Muscle of leg (tissue), 11 donors: ENCODE data around the gene COL4A2. TPM values are rescaled to one million over a fixed set of nuclear protein-coding genes. Genes with fewer than 3 reads are reported as not detected.

ENCODE experiments used
- DNase-seq: peaks from one replicate; pipeline ENCODE4 v3.0.0; 2013
- H3K27ac ChIP-seq: one replicate; pipeline ENCODE4 v1.5.1; 2013; ENCODE audit warnings: mild to moderate bottlenecking, low read length, control low read depth
- H3K27me3 ChIP-seq: one replicate; pipeline ENCODE4 v1.6.1; 2013; ENCODE audit warnings: low read length; ENCODE audit not compliant: control insufficient read depth, insufficient read depth
- H3K36me3 ChIP-seq: one replicate; pipeline ENCODE4 v1.6.1; 2013; ENCODE audit warnings: low read length; ENCODE audit not compliant: control insufficient read depth, insufficient read depth
- H3K4me1 ChIP-seq: one replicate; pipeline ENCODE4 v1.6.1; 2013; ENCODE audit warnings: low read length; ENCODE audit not compliant: control insufficient read depth, insufficient read depth
- H3K4me3 ChIP-seq: one replicate; pipeline ENCODE4 v1.5.1; 2013; ENCODE audit warnings: low read length, control low read depth
- H3K9me3 ChIP-seq: replicated peaks from 2 replicates; pipeline ENCODE4 v1.6.1; 2013; ENCODE audit warnings: low read depth, low read length; ENCODE audit not compliant: control insufficient read depth
- whole genome bisulfite sequencing: methylation state at CpG from one replicate; pipeline ENCODE4 v1.1.5; 2013; ENCODE audit warnings: missing lambda C conversion rate; ENCODE audit not compliant: insufficient coverage; 5-methylcytosine and 5-hydroxymethylcytosine counted together
- polyA plus RNA-seq, 8 donors: library from polyadenylated mRNA; unstranded; fragments of 120-200 nt; gene quantifications; one replicate each; pipeline versions ENCODE4 v1.2.1 to v1.2.3, GENCODE V29; 2013; ENCODE audit warnings: inconsistent platforms in 1 of 8, low replicate concordance in 1 of 8; ENCODE audit not compliant: insufficient read length in 8 of 8, insufficient read depth in 1 of 8
- total RNA-seq: library from RNA; stranded (reverse); fragments of 120-200 nt; gene quantifications from one replicate; pipeline ENCODE4 v1.2.4, GENCODE V29; 2013

COL4A2 gene
- total and polyA plus RNA-seq, 9 donors: 429 to 712 (median 555) TPM

DNA sequence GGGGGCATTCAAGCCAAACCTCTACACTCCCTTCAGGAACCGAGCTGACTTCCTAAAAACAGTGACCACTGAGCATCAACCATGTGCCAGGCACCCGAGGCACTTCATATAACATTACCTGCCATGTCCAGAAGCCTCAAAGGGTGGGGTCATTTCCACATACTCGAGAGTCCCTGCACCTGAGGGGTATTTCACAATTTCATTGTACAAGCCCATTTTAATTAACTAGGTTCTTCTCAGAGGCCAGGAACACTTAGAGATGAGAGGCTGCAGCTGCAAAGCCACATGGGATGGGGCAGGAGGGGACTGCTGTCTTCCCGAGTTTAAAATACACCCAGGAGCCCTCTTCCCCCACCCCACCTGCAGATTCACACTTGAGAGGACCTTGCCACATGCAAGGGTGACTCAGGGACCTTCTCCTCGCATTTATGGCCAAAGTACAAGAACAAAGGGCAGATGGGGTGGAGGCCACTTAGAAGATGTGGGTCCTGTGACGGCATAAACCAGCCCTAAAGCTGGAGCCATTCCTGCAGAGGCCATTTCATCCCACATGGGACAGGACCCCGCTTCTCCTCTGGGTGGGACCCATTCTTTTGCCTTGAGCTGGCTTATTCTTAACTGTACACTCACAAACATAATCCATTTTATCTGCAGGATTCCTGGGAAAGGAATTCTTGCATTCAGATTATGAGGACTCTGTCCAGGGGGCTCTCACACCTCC, 210.6 kb downstream of the COL4A2 start:
- 58% methylated on average over 5 of the region's 7 CpGs for WGBS
- peaks cover 39% of the 10 kb centered on the region for H3K4me1 ChIP-seq

DNA sequence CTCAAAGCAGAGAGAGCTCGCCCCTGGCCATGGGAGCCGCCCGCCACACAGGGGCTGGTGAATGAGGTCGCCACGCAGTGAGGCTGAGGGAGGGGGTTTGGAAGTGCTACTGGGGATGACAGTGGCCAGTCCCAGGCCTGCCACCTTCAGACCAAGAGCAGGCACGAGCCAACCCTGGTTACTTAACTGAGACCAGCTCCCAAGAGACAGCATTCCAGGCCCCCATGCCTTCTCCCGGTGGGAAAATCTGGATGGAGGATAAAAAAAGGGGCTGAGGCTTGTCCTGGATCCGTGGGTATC, 211.1 kb downstream of the COL4A2 start:
- Histone ChIP-seq H3K36me3 (peaks cover 20% of the 10 kb centered on the region), H3K4me1 (peaks cover 39% of the 10 kb centered on the region), H3K9me3 (no peaks in the 10 kb centered on the region), H3K4me3 (no peak overlapping the region), H3K27ac (no peak overlapping the region), H3K27me3 (no peaks in the 10 kb centered on the region)
- DNase-seq: no peak
- WGBS: 73% methylated on average over 4 of the region's 8 CpGs

More for the DNA sequence above, 210.6 kb downstream of the COL4A2 start:
- Histone ChIP-seq H3K36me3 (peaks cover 25% of the 10 kb centered on the region), H3K9me3 (no peaks in the 10 kb centered on the region), H3K27me3 (no peaks in the 10 kb centered on the region), H3K4me3 (no peak overlapping the region), H3K27ac (no peak overlapping the region)
- no peak for DNase-seq

DNA sequence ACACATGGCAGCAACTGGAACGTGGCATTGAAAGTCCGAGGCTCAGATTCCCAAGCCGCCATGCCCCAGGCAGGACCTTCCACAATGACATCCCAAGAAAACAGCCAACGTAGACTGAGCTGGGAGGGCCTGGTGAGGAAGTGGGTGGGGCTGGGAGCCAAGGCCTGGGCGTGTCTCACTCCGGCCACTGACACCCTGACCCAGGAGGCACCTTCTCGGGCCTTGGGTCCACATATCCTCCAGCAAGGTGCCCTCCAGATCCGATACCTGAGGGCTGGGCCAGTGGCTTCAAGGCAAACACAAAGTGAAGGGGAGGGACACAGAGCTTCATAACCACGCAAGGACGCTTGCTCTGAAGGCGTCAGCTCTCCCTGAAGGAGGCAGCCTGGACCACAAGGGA, 211.5 kb downstream of the COL4A2 start:
- no peak overlapping the region for H3K4me3 ChIP-seq
- no peak for DNase-seq
- peaks cover 41% of the 10 kb centered on the region for H3K4me1 ChIP-seq
- peaks cover 16% of the 10 kb centered on the region for H3K36me3 ChIP-seq
- H3K27me3 ChIP-seq: no peaks in the 10 kb centered on the region
- H3K27ac ChIP-seq: no peak overlapping the region
- no peaks in the 10 kb centered on the region for H3K9me3 ChIP-seq
- 82% methylated on average over 8 of the region's 11 CpGs for WGBS

DNA sequence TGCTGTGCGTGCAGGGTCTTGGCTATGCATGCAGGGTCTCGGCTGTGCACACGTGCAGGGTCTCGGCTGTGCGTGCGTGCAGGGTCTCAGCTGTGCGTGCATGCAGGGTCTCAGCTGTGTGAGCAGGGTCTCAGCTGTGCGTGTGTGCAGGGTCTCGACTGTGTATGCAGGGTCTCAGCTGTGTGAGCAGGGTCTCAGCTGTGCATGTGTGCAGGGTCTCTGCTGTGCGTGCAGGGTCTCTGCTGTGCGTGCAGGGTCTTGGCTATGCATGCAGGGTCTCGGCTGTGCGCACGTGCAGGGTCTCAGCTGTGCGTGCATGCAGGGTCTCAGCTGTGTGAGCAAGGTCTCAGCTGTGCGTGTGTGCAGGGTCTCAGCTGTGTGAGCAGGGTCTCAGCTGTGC, 212.0 kb downstream of the COL4A2 start:
- 77% methylated on average over 13 of the region's 16 CpGs for WGBS
- H3K4me3 ChIP-seq: no peak overlapping the region
- peaks cover 45% of the 10 kb centered on the region for H3K4me1 ChIP-seq
- no peaks in the 10 kb centered on the region for H3K27me3 ChIP-seq
- DNase-seq: no peak
- H3K27ac ChIP-seq: no peak overlapping the region
- H3K36me3 ChIP-seq: peaks cover 12% of the 10 kb centered on the region
- no peaks in the 10 kb centered on the region for H3K9me3 ChIP-seq

DNA sequence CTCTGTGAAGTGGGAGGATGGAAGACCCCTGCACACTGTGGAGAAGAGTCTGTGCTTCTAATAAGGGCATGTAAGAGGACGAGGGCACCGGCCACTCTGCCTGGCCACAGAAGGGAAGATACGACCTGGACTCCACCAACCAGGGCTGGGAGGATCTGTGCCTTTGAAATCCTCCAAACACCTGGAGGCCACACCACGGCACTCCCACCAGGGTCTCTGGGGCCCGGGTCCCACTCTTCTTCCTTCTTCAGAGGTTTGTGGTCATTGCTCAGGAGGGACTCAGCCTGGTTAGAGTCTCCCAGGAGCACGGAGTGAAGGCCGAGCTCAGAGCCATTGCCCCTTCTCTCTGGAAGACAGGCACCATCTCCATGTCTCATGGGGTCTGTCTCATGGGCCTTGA, 212.4 kb downstream of the COL4A2 start:
- Histone ChIP-seq H3K27me3 (no peaks in the 10 kb centered on the region), H3K4me3 (no peak overlapping the region), H3K27ac (no peak overlapping the region), H3K36me3 (peaks cover 8% of the 10 kb centered on the region), H3K9me3 (no peaks in the 10 kb centered on the region), H3K4me1 (peaks cover 50% of the 10 kb centered on the region)
- DNase-seq: no peak
- WGBS: 92% methylated on average over 4 of the region's 7 CpGs

DNA sequence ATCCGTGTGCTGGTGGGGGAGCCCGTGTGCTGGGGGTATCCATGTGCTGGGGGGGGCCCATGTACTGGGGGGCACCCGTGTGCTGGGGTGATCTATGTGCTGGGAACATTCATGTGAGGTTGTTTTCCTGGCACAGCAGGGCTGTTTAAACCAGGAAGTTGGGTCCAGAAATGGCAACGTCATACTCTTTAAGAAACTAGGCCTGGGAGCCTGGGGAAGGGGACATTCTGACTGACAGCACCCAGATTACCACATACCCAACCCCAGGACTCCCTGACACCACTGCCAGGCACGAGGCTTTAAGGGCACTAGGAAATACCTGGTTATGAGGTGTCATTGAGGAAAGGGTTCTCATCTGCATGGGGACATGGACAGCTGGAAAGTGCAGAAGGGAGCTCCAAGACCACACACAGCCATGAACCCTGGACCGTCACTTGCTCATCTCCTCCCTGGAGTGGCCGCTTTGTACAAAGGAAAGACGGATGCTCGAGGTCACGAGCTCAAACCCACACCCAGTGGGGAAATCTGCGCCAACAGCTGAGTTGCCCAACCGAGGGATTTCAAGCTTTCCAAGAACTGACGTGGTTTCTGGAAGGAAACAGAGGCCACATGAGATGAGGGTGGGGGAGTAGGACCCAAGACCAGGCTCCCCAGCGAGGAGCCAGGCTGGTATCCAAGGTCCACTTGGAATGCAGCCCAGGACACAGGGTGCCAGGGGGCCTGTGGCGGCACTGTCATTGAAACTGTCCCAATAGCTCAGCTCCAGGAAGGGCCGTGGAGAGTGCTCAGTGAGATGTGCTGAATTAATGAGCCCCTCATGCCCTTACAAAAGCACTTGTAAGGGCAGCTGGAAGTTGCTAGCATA, 213.6 kb downstream of the COL4A2 start:
- no peaks in the 10 kb centered on the region for H3K36me3 ChIP-seq
- peaks cover 2% of the 10 kb centered on the region for H3K27me3 ChIP-seq
- WGBS: 60% methylated on average over 13 of the region's 16 CpGs
- peaks cover 60% of the 10 kb centered on the region for H3K4me1 ChIP-seq
- peak overlapping the region; percentile 49 for H3K27ac ChIP-seq
- H3K9me3 ChIP-seq: no peaks in the 10 kb centered on the region
- no peak overlapping the region for H3K4me3 ChIP-seq
- DNase-seq: peak; percentile 83

DNA sequence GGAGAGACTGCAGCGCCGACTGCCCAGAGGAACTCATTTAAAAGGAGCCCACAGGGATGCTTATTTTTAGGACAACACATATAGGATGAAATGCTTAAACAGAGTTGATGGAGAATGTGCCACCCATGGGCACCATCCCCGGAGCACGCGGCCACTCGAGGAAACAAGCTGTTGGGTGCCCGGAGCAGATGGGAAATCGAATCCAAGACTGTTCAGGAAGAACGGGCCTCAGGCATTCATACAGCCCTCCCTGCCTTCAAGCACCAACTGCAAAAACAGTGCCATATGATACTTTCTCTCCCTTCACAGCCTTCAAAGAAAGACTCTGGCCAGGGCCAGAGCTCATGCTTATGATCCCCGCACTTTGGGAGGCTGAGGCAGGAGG, 214.2 kb downstream of the COL4A2 start:
- Histone ChIP-seq H3K4me1 (peaks cover 65% of the 10 kb centered on the region), H3K36me3 (no peaks in the 10 kb centered on the region), H3K27ac (peak overlapping the region; percentile 49), H3K9me3 (no peaks in the 10 kb centered on the region), H3K4me3 (no peak overlapping the region), H3K27me3 (peaks cover 2% of the 10 kb centered on the region)
- DNase-seq: peak; percentile 28
- WGBS: 84% methylated on average over 8 of the region's 10 CpGs

DNA sequence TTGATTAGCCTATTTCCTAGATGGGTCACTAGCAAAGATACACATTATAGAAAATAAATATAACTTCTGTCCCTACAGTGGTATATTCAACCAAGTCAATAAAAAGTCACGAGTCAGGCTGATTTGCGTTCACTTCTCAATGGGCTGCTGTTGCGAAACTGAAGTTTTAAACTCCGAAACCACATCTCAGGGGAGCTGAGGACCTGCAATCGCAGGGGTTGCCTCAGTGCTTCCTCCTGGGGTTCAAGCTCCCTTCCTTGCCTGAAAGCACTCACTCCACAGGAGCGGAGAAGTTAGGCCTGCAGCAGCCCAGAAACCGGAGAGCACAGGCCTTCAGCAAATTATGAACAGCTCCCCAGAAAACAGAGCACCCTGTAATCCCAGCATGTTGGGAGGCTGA, 214.9 kb downstream of the COL4A2 start:
- 84% methylated on average over 4 of the region's 7 CpGs for WGBS
- no peak overlapping the region for H3K4me3 ChIP-seq
- H3K9me3 ChIP-seq: no peaks in the 10 kb centered on the region
- DNase-seq: peak; percentile 39
- peaks cover 68% of the 10 kb centered on the region for H3K4me1 ChIP-seq
- H3K36me3 ChIP-seq: no peaks in the 10 kb centered on the region
- no peak overlapping the region for H3K27ac ChIP-seq
- peaks cover 2% of the 10 kb centered on the region for H3K27me3 ChIP-seq

DNA sequence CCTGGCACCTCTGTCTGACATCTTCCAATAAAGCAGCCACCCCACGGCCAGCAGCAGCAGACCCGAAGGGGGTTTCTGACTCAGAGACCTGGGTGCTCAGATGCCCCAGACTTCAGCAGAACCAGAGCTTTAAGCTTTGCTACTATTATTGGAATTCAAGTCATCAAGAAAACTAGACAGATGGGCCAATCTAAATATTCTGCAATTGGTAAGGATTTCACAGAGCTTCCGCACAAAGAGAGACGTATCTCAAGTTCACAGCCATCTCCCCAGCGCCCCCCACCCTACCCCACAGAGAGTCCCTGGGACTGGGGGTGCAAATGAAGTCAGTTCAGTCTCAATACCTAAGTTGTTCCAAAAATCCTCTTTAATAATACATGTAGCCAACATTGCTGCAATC, 215.6 kb downstream of the COL4A2 start:
- Histone ChIP-seq H3K4me3 (no peak overlapping the region), H3K9me3 (no peaks in the 10 kb centered on the region), H3K4me1 (peaks cover 75% of the 10 kb centered on the region), H3K27ac (no peak overlapping the region), H3K36me3 (no peaks in the 10 kb centered on the region), H3K27me3 (peaks cover 2% of the 10 kb centered on the region)
- WGBS: no CpG with 5 or more reads among the region's 5 CpGs
- no peak for DNase-seq

DNA sequence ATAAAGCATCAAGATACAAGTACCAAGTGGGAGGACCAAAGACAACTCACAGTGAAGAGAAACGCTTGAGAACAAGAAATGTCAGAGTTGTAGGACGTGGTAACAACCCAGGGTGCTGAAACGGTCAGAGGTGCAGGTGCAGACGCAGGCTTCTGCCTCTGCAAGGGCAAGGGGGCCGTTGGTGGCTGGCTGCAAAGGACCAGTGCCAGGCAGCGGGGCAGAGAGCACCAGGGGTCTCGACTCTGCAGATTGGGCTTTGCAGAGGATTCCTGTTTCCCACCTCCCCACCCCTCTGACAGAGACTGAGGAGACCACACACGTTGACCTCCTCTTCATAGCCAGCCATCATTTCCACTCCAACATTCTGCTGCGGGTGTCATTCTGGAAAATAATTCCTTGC, 216.1 kb downstream of the COL4A2 start:
- Histone ChIP-seq H3K27me3 (peaks cover 2% of the 10 kb centered on the region), H3K4me1 (peaks cover 71% of the 10 kb centered on the region), H3K27ac (no peak overlapping the region), H3K9me3 (no peaks in the 10 kb centered on the region), H3K4me3 (no peak overlapping the region), H3K36me3 (no peaks in the 10 kb centered on the region)
- no peak for DNase-seq
- WGBS: 76% methylated on average over 9 of the region's 9 CpGs
